GM10266 (cell line): ENCODE measurements around the gene SRD5A1.

Source experiments
- DNase-seq: peaks from one replicate; pipeline ENCODE4 v3.0.0; 2012; ENCODE audit errors: extremely low spot score
- CTCF ChIP-seq: IDR thresholded peaks from 2 replicates; pipeline ENCODE4 v1.5.1; 2012; ENCODE audit warnings: mild to moderate bottlenecking, low read depth; ENCODE audit not compliant: control insufficient read depth, insufficient read depth; ENCODE audit errors: missing control alignments

SRD5A1 gene

GRCh38 chr5:6590581-6590980 lies 42.7 kb upstream of the SRD5A1 start:
- DNase-seq: no peak
- TF ChIP-seq CTCF: no peak

- TF ChIP-seq CTCF: no peak
These were observed 41.5 kb upstream of the SRD5A1 start for GRCh38 chr5:6591671-6592288.

GRCh38 chr5:6592601-6593000 lies 40.6 kb upstream of the SRD5A1 start:
- DNase-seq: no peak
- TF ChIP-seq CTCF: no peak

More at GRCh38 chr5:6591671-6592288, 41.5 kb upstream of the SRD5A1 start:
- no peak for DNase-seq

DNA sequence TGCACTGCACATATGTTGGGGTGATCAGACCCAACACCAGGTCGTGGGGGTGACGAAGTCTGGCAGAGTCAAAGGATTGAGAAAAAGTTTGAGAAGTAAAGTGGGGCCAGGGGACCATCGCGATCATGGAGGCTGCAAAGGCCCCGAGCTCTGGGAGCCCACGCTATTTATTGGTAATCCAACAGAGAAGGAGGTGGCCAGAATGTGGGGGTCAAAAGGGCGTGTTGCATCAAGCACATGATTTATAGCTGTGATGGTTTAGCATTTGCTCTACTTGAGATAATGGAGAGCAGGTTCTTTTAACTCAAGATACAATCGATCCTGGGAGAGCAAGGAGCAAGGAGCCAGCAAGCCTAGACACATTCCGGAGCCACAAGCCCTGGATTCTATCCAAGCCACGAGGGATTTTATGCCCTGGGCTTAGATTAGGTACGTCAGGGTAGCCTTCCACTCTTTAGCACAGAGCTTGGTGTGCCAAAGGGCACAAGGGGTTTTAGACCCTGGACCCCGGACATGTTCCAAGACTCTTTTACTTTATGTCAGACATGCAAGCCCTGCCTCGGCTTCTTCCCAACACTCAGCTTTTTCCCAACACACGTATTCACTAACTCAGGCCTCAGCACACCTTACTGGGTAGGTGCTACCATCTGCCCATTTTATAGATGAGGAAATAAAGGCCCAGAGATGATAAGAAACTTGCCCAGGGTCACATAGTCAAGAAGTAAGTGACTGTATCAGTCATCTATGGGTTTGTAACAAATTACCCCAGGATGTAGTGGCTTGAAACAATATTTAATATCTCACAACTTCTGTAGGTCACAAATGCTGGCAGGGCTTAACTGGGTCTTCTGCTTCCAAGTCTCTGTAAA lies 39.9 kb upstream of the SRD5A1 start:
- DNase-seq: no peak
- no peak for TF ChIP-seq CTCF

DNA sequence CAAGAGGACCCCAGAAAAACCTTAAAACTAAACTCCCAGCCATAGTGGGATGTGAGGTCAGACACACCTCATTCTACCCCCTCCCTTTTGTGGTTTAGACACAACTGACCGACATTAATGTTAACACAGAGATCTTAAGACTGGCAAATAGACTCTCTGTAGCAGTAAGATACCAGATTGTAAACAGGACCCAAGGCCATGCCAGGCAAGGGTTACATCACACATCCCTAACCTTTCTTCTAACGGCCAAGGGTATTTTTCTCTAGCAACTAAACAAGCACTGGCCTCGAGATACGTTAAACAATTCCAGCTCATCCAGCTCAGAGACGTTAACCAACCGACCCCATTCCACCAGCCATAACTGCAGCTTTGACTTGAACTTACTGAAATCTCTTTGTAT lies 39.2 kb upstream of the SRD5A1 start:
- no peak for DNase-seq
- TF ChIP-seq CTCF: no peak

- TF ChIP-seq CTCF: no peak
- DNase-seq: no peak
These were observed 37.8 kb upstream of the SRD5A1 start for GRCh38 chr5:6595405-6595804.

DNA sequence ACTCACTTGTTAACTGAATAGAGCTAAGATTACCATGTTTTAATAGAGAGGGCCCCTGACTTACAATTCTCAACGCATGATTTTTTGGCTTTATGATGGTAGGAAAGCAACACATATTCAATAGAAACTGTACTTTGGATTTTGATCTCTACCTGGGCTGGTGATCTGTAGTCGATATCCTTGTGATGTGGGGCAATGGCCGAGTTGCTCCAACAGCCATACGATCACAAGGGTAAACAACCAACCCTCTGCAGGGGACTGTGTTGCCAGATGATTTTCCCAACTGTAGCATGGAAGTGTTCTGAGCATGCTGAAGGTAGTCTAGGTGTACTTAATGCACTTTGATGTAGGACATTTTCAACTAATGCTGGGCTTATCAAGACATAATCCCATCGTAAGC lies 36.9 kb upstream of the SRD5A1 start:
- no peak for DNase-seq
- no peak for TF ChIP-seq CTCF
